Spleen (tissue), 11 donors: ENCODE results near the gene GALNT5. TPM values are rescaled to one million over a fixed set of nuclear protein-coding genes. Genes with fewer than 3 reads are reported as not detected.
"Not testable (repeated sequence)": the region's sequence is repeated elsewhere in the genome, so short reads cannot be mapped to it uniquely, and the experiment has no call there.

Experiments used
- DNase-seq: peaks from one replicate; pipeline ENCODE4 v3.0.0-alpha.2; 2020
- H3K27ac ChIP-seq, 8 donors: fragments of 200-600 bp; sonication (generic) in 7 of 8; 1 replicate in 4 of 8; 2 replicates in 4 of 8; pipeline versions ENCODE4 v1.5.0 to v1.8.0; 2016 to 2021; ENCODE audit warnings: inconsistent platforms in 4 of 8, mild to moderate bottlenecking in 4 of 8, moderate library complexity in 1 of 8
- H3K27me3 ChIP-seq, 7 donors: fragments of 200-600 bp; sonication (generic) in 6 of 7; replicated peaks in 1 of 7; 1 replicate in 4 of 7; 2 replicates in 3 of 7; pipeline versions ENCODE4 v1.5.0 to v1.8.0; 2016 to 2021; ENCODE audit warnings: inconsistent platforms in 3 of 7, mild to moderate bottlenecking in 1 of 7
- H3K36me3 ChIP-seq, 6 donors: fragments of 200-600 bp; sonication (generic) in 5 of 6; 1 replicate in 4 of 6; 2 replicates in 2 of 6; pipeline versions ENCODE4 v1.5.0 to v1.8.0; 2016 to 2021; ENCODE audit warnings: inconsistent platforms in 2 of 6
- H3K4me1 ChIP-seq, 6 donors: fragments of 200-600 bp; sonication (generic) in 5 of 6; 1 replicate in 3 of 6; 2 replicates in 3 of 6; pipeline versions ENCODE4 v1.5.0 to v1.8.0; 2016 to 2021; ENCODE audit warnings: inconsistent platforms in 3 of 6
- H3K4me3 ChIP-seq, 8 donors: fragments of 200-600 bp; sonication (generic) in 7 of 8; 1 replicate in 4 of 8; 2 replicates in 4 of 8; pipeline versions ENCODE4 v1.5.0 to v1.8.0; 2016 to 2021; ENCODE audit warnings: inconsistent platforms in 4 of 8, mild to moderate bottlenecking in 4 of 8, moderate library complexity in 2 of 8
- H3K9me3 ChIP-seq, 8 donors: fragments of 200-600 bp; sonication (generic) in 7 of 8; 1 replicate in 4 of 8; 2 replicates in 4 of 8; pipeline versions ENCODE4 v1.5.0 to v1.8.0; 2016 to 2021; ENCODE audit warnings: inconsistent platforms in 4 of 8
- CTCF ChIP-seq, 11 experiments: fragments of 200-600 bp in 7 of 11; fragments of 450-650 bp in 4 of 11; sonication (generic) in 4 of 11; IDR thresholded peaks in 8 of 11; conservative IDR thresholded peaks in 3 of 11; 1 replicate in 7 of 11; 2 replicates in 4 of 11; pipeline versions ENCODE4 v1.4.0 to v1.8.0; 2016 to 2021; ENCODE audit warnings: antibody characterized with exemption in 11 of 11, inconsistent platforms in 4 of 11, mild to moderate bottlenecking in 1 of 11
- POLR2A ChIP-seq, 3 donors: fragments of 450-650 bp; IDR thresholded peaks; one replicate each; pipeline ENCODE4 v1.5.1; 2017; ENCODE audit warnings: antibody characterized with exemption in 3 of 3, mild to moderate bottlenecking in 1 of 3
- POLR2AphosphoS5 ChIP-seq, 3 donors: sonication (generic); formaldehyde crosslinking; IDR thresholded peaks; one replicate each; pipeline ENCODE4 v1.5.1; 2017; ENCODE audit warnings: antibody characterized with exemption in 3 of 3
- WGBS, 5 donors: extraction: QIAGEN DNeasy Blood & Tissue Kit in 3 of 5; methylation state at CpG; one replicate each; pipeline versions ENCODE4 v1.1.5 to v1.1.7; 2013 to 2018; 5-methylcytosine and 5-hydroxymethylcytosine counted together
- intact Hi-C: fragments of 100-400 bp; cut with DNase I; formaldehyde crosslinking; loops from one replicate; pipeline ENCODE4 v1.15.0; 2023; ENCODE audit warnings: low total_unique reads
- polyA plus RNA-seq, 3 donors: library from polyadenylated mRNA; stranded (reverse); fragments of 200-250 nt; gene quantifications; one replicate each; pipeline ENCODE4 v1.2.1, GENCODE V29; 2013
- total RNA-seq, 7 donors: library from RNA; depleted of rRNA in 3 of 7; stranded (reverse); fragments of >200 nt in 3 of 7; fragmentation: NEBNext Ultra II Directional in 4 of 7; extraction: Animal tissue kit (Norgen Biotek cat#: 25700) in 4 of 7; gene quantifications; one replicate each; pipeline versions ENCODE4 v1.1.0 to v1.2.1, GENCODE V29; 2016 to 2021
- donor health status: healthy with polysubstance abuse.
- donor health status: DM: no; HTN: no; CAD: no; lungs with moderate emphysema.
- donor health status: DM: no; HTN: no; CAD: no.
- donor health status: Bipolar disorder and iron deficiency.
- donor health status: healthy.
- donor health status: DM: no; HTN: no; CAD: no.
- donor health status: DM: yes; HTN: yes; CAD: no.

The GALNT5 gene
- total and polyA plus RNA-seq, 10 donors = 0.03 to 0.70 (median 0.11) TPM; not detected in 5

GRCh38 chr2:157269922-157270321, 12.4 kb downstream of the GALNT5 start:
- no peaks in the 10 kb centered on the region for H3K27me3 ChIP-seq
- 26 to 58% (median 40%) methylated on average over 2 of the region's 2 CpGs for WGBS, 5 donors
- no peak overlapping the region for H3K4me3 ChIP-seq
- no peak overlapping the region for H3K27ac ChIP-seq
- intact Hi-C loops = no loop called here
- no peak for TF ChIP-seq POLR2A (IDR thresholded peaks at IDR 0.05)
- no peak for TF ChIP-seq POLR2AphosphoS5 (IDR thresholded peaks at IDR 0.05)
- no peak for TF ChIP-seq CTCF (IDR thresholded peaks at IDR 0.05 in 8 of 11, conservative IDR thresholded peaks at IDR 0.05 in 3 of 11)
- no peaks in the 10 kb centered on the region for H3K36me3 ChIP-seq
- H3K4me1 ChIP-seq = no peaks in the 10 kb centered on the region
- no peak for DNase-seq
- H3K9me3 ChIP-seq = no peaks in the 10 kb centered on the region

GRCh38 chr2:157271590-157272203, 14.2 kb downstream of the GALNT5 start:
- no peak for DNase-seq
- intact Hi-C loops = no loop called here
- no peak overlapping the region for H3K27ac ChIP-seq
- H3K27me3 ChIP-seq = no peaks in the 10 kb centered on the region
- no peak for TF ChIP-seq POLR2AphosphoS5 (IDR thresholded peaks at IDR 0.05)
- no peak for TF ChIP-seq POLR2A (IDR thresholded peaks at IDR 0.05)
- no peak for TF ChIP-seq CTCF (IDR thresholded peaks at IDR 0.05 in 8 of 11, conservative IDR thresholded peaks at IDR 0.05 in 3 of 11)
- no peaks in the 10 kb centered on the region for H3K4me1 ChIP-seq
- H3K9me3 ChIP-seq = peaks cover 0 to 3% (median 0%) of the 10 kb centered on the region in 8 donors
- H3K4me3 ChIP-seq = no peak overlapping the region
- H3K36me3 ChIP-seq = no peaks in the 10 kb centered on the region
- WGBS, 5 donors = 82 to 97% (median 86%) methylated on average over 1 of the region's 1 CpG

DNA sequence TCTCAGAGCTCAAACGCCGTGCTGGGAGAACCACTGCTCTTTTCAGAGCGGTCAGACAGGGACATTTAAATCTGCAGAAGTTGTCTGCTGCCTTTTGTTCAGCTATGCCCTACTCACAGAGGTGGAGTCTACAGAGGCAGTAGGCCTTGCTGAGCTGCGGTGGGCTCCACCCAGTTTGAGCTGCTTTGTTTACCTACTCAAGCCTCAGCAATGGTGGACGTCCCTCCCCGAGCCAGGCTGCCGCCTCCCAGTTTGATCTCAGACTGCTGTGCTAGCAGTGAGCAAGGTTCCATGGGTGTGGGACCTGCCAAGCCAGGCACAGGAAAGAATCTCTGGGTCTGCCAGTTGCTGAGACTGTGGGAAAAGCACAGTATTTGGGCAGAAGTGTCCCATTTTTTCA, 21.8 kb downstream of the GALNT5 start:
- H3K4me3 ChIP-seq, H3K4me1 ChIP-seq, H3K36me3 ChIP-seq, intact Hi-C loops, H3K9me3 ChIP-seq, DNase-seq, H3K27ac ChIP-seq: not testable (repeated sequence)
- 72 to 92% (median 86%) methylated on average over 7 of the region's 7 CpGs for WGBS, 5 donors
- peaks cover 0 to 10% (median 0%) of the 10 kb centered on the region in 7 donors for H3K27me3 ChIP-seq

DNA sequence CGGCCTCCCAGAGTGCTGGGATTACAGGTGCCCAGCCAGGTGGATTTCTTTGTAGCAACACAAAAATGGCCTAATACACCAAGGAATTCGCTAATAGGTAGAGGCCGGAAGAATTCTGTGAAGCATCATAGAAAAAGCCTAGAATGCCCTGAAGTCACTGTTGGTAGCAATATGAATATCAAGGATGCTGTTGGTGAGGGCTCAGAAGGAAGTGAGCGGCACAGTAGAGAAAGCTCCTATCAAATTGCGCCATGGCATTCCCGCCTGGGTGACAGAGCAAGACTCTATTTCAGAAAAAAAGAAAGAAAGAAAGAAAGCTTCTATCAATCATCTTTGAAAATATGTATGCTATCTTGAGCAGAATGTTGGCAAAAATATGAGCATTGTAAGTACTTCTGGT, 23.8 kb downstream of the GALNT5 start:
- intact Hi-C loops = no loop called here
- H3K9me3 ChIP-seq = peaks cover 0 to 7% (median 0%) of the 10 kb centered on the region in 8 donors
- no peaks in the 10 kb centered on the region for H3K4me1 ChIP-seq
- no peak for TF ChIP-seq CTCF (IDR thresholded peaks at IDR 0.05 in 8 of 11, conservative IDR thresholded peaks at IDR 0.05 in 3 of 11)
- TF ChIP-seq POLR2A (IDR thresholded peaks at IDR 0.05) = no peak
- no peak for TF ChIP-seq POLR2AphosphoS5 (IDR thresholded peaks at IDR 0.05)
- no peak overlapping the region for H3K4me3 ChIP-seq
- H3K27ac ChIP-seq = no peak overlapping the region
- DNase-seq = no peak
- 90 to 94% (median 90%) methylated on average over 6 of the region's 6 CpGs for WGBS, 5 donors
- peaks cover 0 to 10% (median 0%) of the 10 kb centered on the region in 7 donors for H3K27me3 ChIP-seq
- no peaks in the 10 kb centered on the region for H3K36me3 ChIP-seq
